ENCODE measurements around the gene TELO2.

TELO2 gene

DNA sequence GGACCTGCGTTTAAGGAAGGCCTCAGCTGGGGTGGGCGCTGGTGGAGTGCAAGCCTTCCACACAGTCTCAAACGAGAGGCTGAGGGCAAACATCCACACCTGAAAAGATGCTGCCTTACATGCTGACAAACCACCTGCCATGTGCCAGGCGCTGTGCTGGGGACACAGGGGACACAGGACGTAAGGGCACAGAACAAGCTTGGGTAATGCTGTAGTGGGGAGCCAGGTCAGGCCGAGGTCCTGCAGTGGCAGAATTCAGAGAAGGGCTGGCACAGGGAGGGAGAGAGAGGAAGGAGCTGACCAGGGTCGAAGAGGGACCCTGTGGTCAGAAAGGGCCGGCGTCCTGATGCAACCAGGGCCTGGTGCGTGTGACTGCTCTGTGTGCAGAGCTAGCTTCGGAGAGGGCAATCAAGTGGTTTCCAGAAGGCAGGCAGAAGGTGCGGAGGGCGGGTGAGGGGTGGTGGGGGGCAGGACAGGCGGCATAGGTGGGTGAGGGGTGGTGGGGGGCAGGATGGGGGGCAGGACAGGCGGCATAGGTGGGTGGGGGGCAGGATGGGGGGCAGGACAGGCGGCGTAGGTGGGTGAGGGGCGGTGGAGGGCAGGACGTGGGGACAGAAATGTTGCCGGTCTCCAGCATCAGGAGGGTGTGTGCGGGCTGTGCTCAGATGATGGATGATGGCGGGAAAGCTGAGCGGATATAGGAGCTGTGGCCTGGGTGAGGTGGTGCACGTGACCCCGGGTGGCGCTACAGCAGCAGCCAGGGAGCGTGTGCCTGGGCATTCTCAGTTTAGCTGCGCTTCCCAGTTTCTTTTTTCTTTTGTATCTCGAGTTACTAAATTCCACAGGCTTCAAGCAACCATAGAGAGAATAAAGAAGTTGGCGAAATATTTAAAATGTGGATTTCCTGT lies 18.8 kb downstream of the TELO2 start:
- in situ Hi-C loops (cut with MboI; ENCODE audit: low sequenced_read_pairs): no loop called here

DNA sequence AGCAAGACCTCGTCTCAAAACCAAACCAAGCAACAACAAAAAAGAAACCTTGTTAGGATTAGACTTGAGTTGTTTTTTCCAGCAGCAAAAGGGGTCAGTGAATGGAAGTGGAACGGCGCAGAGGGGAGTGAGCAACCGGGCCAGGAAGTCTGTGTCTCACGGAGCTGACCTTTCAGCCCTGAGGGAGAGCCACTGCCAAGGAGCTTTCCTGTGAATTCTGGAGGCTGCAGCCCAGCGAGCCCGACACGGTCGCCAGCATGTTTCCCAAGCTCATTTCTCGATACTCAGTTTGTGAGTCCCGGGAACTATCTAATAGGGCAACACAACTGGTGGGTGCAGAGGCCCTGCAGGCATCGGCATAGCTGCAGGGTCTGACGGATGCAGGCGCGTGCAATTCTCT lies 19.6 kb downstream of the TELO2 start:
- in situ Hi-C loops (cut with MboI; ENCODE audit: low sequenced_read_pairs): no loop called here

DNA sequence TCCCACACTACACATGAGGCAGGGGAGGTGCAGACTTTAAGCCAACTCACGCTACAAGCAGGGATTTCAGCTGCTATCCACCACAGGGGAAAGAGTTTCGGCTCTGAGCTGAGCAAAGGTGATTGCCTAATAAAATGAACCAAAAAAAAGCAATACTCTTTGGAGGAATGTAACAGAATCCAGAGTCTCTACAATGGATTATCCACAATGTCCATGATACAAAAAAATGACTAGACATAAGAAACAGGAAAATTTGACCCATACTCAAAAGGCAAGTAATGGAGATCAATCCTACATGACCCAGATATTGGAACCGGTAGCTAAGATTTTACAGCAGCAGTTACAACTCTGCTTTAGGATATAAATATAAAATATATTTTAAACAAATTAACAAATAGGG lies 21.3 kb downstream of the TELO2 start:
- in situ Hi-C loops (cut with MboI; ENCODE audit: low sequenced_read_pairs): no loop called here

DNA sequence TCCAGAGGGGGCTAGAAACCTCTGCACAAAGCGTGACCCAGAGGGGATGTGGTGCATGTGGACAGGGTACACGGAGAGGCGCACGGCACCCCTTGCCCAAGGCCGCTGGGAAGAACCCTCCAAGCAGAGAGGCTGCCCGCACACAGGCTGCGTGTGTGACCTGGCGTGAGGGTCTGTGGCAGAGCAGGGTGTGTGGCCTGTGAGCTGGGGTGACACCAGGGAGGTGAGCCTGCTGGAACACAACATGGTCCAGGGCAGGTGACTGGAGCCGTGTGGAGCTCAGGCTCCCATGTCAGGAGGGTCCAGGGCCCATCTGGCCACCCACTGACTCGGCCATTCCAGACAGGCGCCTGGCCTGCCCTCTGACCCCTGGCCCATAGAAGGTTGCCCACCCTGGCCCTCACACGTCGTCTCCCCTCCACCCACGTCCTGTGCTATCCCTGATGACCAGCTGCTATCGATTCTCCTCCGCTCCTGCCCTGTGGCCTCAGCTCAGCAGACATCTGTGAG lies 25.5 kb downstream of the TELO2 start:
- in situ Hi-C loops (cut with MboI; ENCODE audit: low sequenced_read_pairs): no loop called here

DNA sequence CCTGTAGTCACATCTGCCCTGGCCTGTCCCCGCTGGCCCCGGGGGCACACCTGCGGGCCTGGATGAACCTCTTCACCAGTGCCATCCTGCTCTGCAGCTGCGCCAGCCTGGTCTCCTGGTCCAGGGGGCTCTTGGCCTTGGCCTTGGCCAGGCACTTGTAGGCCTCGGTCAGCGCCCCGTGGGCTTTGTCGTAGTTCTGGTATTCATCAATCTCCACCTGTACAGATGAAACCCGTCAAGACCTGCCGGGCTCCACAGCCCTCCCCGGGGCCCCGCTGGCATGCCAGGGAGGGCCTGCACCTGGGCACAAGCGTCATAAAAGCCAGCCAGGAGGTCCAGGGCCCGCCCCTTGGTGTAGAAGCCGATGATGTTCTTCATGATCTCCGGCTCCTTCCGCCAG lies 26.7 kb downstream of the TELO2 start:
- in situ Hi-C loops (cut with MboI; ENCODE audit: low sequenced_read_pairs): no loop called here

DNA sequence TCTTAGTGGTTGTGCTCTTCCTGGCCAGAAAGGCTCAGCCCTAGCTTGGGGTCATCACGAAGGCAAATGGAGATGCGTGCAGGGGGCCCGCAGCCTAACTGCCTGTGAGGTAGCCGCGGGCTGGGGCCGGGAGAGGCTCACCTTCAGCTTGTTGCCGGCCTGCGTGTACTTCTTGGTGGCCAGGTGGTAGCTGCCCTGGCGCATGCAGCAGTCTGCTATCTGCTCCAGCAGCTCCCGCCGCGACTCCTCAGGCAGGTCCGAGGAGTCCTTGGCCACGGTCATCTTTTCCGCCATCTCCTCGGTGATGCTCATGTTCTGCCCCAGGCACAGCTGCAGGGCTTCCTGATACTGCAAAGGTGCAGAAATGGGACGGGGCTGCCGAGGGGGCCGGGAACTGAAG lies 27.3 kb downstream of the TELO2 start:
- in situ Hi-C loops (cut with MboI; ENCODE audit: low sequenced_read_pairs): no loop called here

DNA sequence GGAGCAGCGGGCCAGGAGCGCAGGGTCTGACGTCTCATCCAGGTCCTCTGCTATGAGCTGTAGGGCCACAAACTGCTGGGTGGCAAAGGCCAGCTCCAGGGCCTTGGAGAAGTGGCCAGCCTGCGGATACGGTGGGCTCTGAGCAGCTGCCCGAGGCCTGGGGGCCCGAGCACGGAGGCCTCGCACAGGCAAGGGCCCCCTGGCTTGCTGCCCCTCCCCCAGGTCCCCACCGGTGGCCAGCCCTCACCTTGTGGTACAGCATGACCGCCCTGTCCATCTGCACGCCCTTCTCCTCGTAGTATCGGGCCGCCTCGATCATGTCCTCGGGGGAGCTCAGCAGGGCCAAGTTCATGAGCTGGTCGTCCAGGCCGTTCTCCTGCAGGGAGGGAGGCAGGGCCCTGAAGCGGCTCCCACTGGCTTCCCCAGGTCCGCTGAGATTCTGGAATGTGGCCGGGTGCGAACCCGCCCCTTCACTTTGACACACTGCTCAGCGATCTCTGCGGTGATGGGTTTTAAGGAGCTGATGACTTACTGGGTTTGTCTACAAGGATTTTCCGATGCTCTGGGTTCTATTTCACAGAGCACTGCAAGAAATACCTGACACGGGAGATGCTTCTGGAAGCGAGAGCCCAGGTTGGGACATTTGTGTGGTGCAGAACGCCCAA lies 30.6 kb downstream of the TELO2 start:
- in situ Hi-C loops (cut with MboI; ENCODE audit: low sequenced_read_pairs): no loop called here

DNA sequence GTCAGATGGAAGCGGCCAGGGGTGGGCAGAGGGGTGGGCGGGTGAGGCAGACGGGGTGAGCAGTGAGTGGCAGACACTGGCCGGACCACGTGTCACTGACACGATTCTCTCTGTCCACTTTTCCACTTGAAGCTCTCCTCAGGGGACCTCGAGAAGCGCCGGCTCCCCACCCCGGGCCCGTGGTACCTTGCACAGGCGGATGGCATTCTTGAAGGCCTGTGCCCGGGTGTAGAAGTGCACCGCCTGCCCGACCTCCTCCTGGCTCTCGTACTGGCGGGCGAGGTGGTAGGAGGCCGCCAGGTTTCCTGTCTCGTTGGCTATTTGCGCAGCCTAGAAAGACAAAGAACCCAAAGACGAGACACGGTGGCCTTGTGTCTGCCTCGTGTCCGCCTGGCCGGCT lies 31.2 kb downstream of the TELO2 start:
- in situ Hi-C loops (cut with MboI; ENCODE audit: low sequenced_read_pairs): no loop called here

DNA sequence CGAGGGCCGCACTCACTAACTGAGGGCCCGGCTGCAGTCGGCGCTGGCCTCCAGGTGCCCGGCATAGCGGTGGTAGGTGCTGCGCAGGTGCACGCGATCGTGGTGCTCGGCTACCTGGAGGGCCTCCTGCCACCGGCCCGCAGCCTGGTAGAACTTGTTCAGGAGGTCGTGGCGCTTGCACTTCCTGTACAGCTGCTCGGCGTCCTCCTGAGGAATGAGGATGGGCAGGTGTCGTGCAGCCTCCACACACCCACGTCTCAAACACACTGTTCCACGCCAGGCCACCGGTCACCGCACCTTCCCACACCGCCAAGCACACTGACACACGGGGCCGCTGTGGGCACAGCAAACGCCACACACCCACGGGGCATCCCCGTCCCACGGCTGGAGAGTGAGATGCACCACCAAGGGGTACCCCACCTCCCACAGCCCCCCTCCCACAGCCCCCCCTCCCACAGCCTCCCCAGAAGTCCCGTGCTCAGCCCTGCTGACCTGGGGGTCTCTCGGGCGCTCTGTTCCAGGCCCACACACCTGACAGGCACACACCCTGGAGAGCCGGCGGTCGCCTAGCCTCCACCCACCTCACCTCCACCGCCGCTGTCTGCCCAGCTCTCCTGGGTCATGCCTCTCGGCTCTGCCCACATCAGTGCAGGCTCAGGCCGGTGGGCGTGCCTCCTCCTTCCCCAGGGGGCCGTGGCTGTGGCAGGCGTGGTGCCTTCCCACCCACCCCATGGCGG lies 32.9 kb downstream of the TELO2 start:
- in situ Hi-C loops (cut with MboI; ENCODE audit: low sequenced_read_pairs): no loop called here

DNA sequence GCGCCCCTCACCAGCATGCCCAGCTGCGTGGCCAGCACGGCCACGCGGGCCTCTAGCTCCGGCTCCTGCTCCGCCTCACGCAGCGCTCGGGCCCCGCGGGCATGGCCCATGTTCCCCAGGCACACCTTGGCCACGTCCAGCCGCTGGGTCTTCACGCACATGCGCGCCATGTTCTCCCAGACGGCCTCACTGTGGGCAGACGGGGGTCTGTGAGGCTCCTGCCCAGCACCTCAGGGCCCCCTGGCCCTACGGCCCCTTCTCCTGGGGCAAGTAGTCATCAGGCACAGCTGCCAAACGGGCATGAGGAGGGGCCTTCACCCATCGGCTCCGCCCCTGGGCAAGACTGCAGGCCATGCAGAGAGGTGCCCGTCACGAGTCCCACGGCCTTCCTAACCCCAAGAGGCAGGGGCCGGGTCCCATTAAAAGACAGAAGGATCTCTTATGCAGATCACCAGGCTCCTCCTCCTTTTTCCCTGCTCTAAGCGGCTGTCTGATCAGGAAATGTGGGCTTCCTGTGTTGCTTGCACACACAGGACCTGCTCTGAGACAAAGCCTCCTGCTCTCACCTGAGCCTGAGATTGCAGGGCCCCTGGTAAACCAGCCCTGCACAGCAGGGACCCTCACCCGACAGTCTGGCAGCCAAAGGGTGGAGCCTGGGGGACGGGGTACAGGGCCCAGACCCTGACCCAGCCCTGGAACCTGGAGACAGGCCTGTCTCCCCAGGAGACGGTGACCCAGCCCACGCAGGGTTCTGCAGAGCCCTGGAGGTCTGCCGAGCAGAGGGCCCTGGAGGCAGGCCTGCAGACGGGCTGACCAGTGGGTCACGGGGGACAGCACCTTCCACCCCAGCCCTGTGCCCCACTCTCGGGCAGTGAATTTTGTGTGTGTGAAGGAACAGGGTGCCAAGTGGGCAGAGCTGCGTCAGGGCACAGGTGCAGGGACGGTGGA lies 33.7 kb downstream of the TELO2 start:
- in situ Hi-C loops (cut with MboI; ENCODE audit: low sequenced_read_pairs): no loop called here

DNA sequence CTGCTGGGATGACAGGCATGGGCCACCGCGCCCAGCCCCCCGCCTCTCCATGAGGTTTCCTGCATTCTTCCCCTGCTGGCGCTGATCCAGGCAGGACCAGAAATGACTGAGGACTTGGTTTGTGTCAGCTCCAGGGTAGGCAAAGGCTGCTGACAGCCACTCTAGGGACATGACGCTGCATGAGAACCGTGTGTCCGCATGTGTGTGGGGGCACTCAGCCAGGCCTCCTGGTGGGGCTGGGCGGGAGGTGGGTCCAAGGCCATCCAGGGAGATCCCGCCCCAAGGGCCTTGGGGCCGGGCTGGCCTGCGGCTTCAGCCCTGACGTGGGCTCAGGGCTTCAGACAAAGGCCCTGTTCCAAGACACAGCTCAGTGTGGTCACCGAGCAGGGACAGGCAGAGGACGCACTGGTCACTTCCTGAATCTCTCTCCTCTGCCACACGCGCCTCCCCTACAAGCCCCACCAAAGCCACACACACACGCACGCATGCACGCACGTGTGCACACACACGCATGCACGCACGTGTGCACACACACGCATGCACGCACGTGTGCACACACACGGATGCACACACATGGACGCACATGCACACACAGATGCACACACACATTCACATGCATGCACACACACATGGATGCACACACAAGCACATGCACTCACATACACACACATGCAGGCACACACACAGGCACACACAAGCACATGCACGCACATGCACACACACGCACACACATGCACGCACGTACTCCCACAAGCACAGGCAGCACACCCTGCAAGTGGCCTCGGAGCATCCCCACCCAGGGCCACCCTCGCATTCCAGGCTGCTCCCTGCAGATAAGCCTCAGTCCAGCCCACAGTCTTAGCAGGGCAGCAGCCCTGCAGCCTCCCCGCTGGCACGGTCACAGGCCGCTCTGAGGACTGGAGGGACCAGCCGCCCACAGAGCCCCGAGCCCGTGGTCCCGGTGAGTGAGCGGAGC lies 35.0 kb downstream of the TELO2 start:
- in situ Hi-C loops (cut with MboI; ENCODE audit: low sequenced_read_pairs): no loop called here

DNA sequence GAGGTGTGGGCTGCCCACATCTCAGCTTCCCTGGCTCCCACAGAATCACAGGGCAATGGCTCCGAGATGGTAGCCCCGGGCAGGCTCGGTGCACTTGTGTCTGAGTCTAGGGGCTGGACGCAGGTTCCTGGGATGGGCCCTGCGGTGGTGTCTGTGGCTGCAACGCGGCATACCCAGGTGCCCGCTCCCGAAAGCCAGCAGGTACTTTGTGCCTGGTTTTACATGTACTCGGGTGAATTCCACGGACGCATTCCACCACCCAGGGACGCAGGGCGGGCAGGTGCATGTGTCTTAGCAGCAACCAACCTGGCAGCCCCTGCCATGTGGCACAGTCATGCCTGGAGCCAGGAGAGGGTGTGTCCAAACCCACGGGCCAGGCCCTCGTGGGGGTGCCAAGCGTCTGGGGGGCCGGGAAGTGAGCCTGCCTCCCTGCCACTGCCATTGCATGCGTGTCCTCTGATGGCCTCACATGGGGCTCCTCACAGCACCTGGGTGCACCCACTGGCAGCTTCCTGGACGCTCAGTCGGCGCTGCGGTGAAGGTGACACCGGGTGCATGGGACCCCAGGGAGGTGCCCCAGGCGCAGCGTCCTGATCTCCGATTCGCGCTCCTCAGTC lies 35.9 kb downstream of the TELO2 start:
- in situ Hi-C loops (cut with MboI; ENCODE audit: low sequenced_read_pairs): no loop called here

DNA sequence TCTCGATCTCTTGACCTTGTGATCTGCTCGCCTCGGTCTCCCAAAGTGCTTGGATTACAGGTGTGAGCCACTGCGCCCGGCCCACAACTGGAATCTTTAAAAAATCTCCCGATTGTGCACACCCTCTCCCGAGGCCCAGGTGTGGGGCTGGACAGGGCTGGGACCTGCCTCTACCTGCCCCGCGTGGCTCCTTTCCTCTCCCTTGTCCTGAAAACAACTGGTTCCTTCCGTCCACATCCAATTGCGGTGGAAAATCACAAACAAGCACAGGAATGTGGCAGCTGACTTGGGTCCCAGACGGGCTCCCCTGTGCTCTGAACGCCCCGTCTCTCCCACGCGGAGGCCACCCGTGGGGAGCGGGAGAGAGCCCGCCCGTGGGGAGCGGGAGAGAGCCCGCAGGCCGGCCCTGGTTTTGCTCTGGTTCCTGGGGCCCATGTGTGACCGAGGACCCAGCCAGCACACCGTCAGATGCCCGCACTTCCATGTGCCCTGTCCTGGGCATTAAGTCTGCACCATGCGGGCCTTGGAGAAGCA lies 37.3 kb downstream of the TELO2 start:
- in situ Hi-C loops (cut with MboI; ENCODE audit: low sequenced_read_pairs): no loop called here

DNA sequence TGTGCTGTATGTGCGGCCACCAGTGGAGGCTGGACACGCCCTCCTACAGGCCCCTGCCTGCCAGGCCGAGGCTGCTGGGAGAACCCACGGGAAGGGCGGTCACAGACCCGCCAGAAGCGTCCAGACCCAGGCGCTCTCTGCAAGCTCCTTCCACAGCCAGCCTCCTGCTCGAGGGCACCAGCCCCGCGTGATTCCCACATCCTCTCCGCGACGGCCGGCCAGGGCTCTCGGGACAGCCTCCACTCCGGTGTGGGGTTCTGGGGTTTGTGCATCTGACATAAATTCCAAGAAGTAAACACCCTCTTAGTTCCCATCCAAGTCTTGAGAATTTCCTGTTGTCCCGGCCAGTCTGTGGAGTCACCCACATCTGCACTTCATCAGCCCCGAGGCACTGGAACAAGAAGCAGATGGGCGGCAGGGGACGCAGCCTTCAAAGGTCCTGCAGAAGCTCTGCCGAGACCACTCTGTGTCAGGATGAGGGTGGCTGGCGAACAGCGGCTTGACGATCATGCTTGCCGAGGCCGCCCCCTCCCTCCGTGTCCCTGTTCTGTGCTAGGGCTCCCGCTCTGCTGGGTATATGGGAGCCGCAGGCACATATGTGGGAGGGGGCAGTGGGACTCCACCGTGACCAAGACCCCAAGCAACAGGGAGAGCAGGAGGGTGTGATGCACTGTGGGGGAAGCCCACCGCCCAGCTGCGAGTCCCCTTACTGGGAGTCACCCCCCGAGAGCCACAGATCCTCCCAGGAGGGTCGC lies 37.9 kb downstream of the TELO2 start:
- in situ Hi-C loops (cut with MboI; ENCODE audit: low sequenced_read_pairs): no loop called here

DNA sequence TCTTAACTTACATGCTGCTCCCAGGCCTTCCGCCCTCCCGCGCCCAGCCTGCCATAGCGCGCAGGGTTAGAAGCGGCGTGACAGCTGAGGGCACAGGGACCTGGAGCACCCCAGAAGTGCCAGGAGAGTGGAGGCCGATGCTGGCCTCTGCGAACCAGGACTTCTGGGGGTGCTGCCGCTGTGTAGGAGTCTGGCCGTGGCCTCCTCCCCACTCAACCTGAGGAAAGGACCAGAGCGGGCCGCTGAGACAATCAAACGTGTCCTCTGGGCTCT lies 38.4 kb downstream of the TELO2 start:
- in situ Hi-C loops (cut with MboI; ENCODE audit: low sequenced_read_pairs): no loop called here

DNA sequence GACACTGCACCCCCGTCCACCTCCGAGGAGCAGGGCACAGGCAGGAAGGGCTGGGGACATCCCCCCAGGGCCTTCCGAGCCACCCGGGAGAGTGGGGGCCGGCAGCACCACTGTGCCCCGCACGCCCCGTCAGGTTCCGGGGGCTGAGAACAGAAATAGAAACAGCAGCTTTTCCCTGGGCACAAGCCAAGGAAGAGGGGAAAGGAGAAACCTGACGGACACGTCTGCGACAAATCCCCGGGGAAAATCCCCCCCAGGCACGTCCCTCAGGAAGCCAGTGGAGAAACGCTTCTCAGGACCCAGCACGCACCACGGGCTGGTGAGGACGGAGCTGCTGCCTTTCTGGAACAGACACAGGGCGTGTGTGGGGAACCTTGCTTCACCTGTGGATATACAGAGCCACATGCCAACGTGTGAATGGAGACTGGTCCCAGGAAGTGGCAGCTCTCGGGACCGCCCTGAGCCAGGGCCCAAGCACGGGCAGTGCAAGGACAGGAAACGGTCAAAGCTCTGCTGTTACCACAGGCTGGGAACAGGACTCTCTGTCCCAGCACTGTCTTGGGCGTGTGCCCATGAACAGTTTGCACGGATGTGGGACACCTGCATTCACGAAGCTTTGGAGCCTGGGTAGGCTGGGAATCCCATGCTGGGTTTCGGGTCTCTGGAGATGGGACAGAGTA lies 39.1 kb downstream of the TELO2 start:
- in situ Hi-C loops (cut with MboI; ENCODE audit: low sequenced_read_pairs): no loop called here

DNA sequence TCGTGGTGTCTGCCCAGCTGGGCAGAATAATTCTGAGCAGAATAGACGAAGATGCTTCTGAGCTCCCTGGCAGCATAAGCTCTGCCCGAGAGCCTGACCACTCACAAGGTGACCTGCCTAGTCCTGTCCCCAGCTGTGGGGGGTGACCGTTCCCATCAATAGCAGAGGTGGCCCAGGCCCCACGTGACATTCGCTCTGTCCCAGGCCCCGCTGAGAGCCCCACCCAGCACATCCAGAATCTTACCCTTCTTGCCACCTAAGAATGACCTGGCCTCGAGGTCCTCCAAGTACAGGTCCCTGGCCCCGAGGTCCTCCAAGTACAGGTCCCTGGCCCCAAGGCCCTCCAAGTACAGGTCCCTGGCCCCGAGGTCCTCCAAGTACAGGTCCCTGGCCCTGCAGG lies 39.6 kb downstream of the TELO2 start:
- in situ Hi-C loops (cut with MboI; ENCODE audit: low sequenced_read_pairs): no loop called here
